Uterus (tissue), 4 donors: ENCODE data around the gene PRRG1. TPM values are rescaled to one million over a fixed set of nuclear protein-coding genes. Genes with fewer than 3 reads are reported as not detected.
"Not testable (repeated sequence)": the region's sequence is repeated elsewhere in the genome, so short reads cannot be mapped to it uniquely, and the experiment has no call there.

Source experiments
- DNase-seq, 2 donors: peaks; one replicate each; pipeline ENCODE4 v3.0.0-alpha.2; 2019 to 2020
- H3K27ac ChIP-seq, 2 donors: fragments of 200-600 bp; sonication (generic); 1 replicate in 1 of 2; 2 replicates in 1 of 2; pipeline ENCODE4 v1.5.1; 2016 to 2018
- H3K27me3 ChIP-seq, 2 donors: fragments of 200-600 bp; sonication (generic); one replicate each; pipeline ENCODE4 v1.5.1; 2018 to 2019; ENCODE audit warnings: control low read depth in 1 of 2
- H3K36me3 ChIP-seq, 2 donors: fragments of 200-600 bp; sonication (generic); one replicate each; pipeline ENCODE4 v1.5.1; 2019; ENCODE audit warnings: control low read depth in 1 of 2
- H3K4me1 ChIP-seq, 2 donors: fragments of 200-600 bp; sonication (generic); one replicate each; pipeline ENCODE4 v1.5.1; 2018 to 2019; ENCODE audit warnings: control low read depth in 1 of 2
- H3K4me3 ChIP-seq, 2 donors: fragments of 200-600 bp; sonication (generic); 1 replicate in 1 of 2; 2 replicates in 1 of 2; pipeline ENCODE4 v1.5.1; 2018 to 2019; ENCODE audit warnings: mild to moderate bottlenecking in 1 of 2
- H3K9me3 ChIP-seq, 2 donors: fragments of 200-600 bp; sonication (generic); one replicate each; pipeline ENCODE4 v1.5.1; 2019; ENCODE audit warnings: control low read depth in 1 of 2
- CTCF ChIP-seq, 4 experiments: fragments of 200-600 bp in 2 of 4; fragments of 450-650 bp in 2 of 4; sonication (generic) in 2 of 4; IDR thresholded peaks; one replicate each; pipeline ENCODE4 v1.5.1; 2016 to 2019; ENCODE audit warnings: antibody characterized with exemption in 4 of 4, mild to moderate bottlenecking in 2 of 4, moderate library complexity in 1 of 4
- POLR2A ChIP-seq, 2 donors: fragments of 450-650 bp; IDR thresholded peaks; one replicate each; pipeline ENCODE4 v1.6.1; 2016; ENCODE audit warnings: antibody characterized with exemption in 2 of 2, mild to moderate bottlenecking in 1 of 2, moderate library complexity in 1 of 2
- intact Hi-C: fragments of 100-400 bp; cut with DNase I; formaldehyde crosslinking; loops from one replicate; pipeline ENCODE4 v1.15.1; 2023; ENCODE audit warnings: low total_unique reads
- total RNA-seq, 4 donors: library from RNA; depleted of rRNA in 3 of 4; stranded (reverse); fragments of >200 nt in 3 of 4; gene quantifications; one replicate each; pipeline versions ENCODE4 v1.1.0 to v1.2.4, GENCODE V29; 2014 to 2023
- donor health status: DM: yes; HTN: yes; CAD: no.

The PRRG1 gene
- total RNA-seq, 4 donors from 2014 or later: 5.6 to 17.1 (median 10.9) TPM

- H3K4me1 ChIP-seq: no peaks in the 10 kb centered on the region
- intact Hi-C loops: no loop called here
- no peak for TF ChIP-seq CTCF (IDR thresholded peaks at IDR 0.05)
- no peak for TF ChIP-seq POLR2A (IDR thresholded peaks at IDR 0.05)
- DNase-seq: no peak
- H3K9me3 ChIP-seq: no peaks in the 10 kb centered on the region
- H3K27ac ChIP-seq: no peak overlapping the region
- H3K4me3 ChIP-seq: no peak overlapping the region
- H3K27me3 ChIP-seq: no peaks in the 10 kb centered on the region
- no peaks in the 10 kb centered on the region for H3K36me3 ChIP-seq
Observed at GRCh38 chrX:37455381-37455780, 106.2 kb downstream of the PRRG1 start.

GRCh38 chrX:37460285-37460684, 111.1 kb downstream of the PRRG1 start:
- H3K9me3 ChIP-seq, intact Hi-C loops, DNase-seq, H3K4me1 ChIP-seq, H3K36me3 ChIP-seq, H3K4me3 ChIP-seq, H3K27ac ChIP-seq, H3K27me3 ChIP-seq: not testable (repeated sequence)

- DNase-seq: no peak
- Histone ChIP-seq H3K4me1 (no peaks in the 10 kb centered on the region), H3K27ac (no peak overlapping the region), H3K4me3 (no peak overlapping the region), H3K9me3 (no peaks in the 10 kb centered on the region), H3K27me3 (no peaks in the 10 kb centered on the region), H3K36me3 (no peaks in the 10 kb centered on the region)
- intact Hi-C loops: no loop called here
- TF ChIP-seq CTCF (IDR thresholded peaks at IDR 0.05): no peak
Observed at GRCh38 chrX:37462346-37462745, 113.2 kb downstream of the PRRG1 start.

GRCh38 chrX:37468124-37468739, 119.1 kb downstream of the PRRG1 start:
- intact Hi-C loops: no loop called here
- no peak overlapping the region for H3K4me3 ChIP-seq
- TF ChIP-seq CTCF (IDR thresholded peaks at IDR 0.05) (no peak), POLR2A (IDR thresholded peaks at IDR 0.05) (no peak)
- H3K27me3 ChIP-seq: no peaks in the 10 kb centered on the region
- no peak overlapping the region for H3K27ac ChIP-seq
- no peaks in the 10 kb centered on the region for H3K4me1 ChIP-seq
- no peak for DNase-seq
- no peaks in the 10 kb centered on the region for H3K9me3 ChIP-seq
- H3K36me3 ChIP-seq: no peaks in the 10 kb centered on the region

- intact Hi-C loops: no loop called here
- TF ChIP-seq CTCF (IDR thresholded peaks at IDR 0.05) (no peak), POLR2A (IDR thresholded peaks at IDR 0.05) (no peak)
- Histone ChIP-seq H3K36me3 (no peaks in the 10 kb centered on the region), H3K27ac (no peak overlapping the region), H3K27me3 (no peaks in the 10 kb centered on the region), H3K4me1 (no peaks in the 10 kb centered on the region), H3K4me3 (no peak overlapping the region), H3K9me3 (no peaks in the 10 kb centered on the region)
- no peak for DNase-seq
Observed at GRCh38 chrX:37470711-37471110, 121.5 kb downstream of the PRRG1 start.

GRCh38 chrX:37472836-37473235, 123.7 kb downstream of the PRRG1 start:
- TF ChIP-seq POLR2A (IDR thresholded peaks at IDR 0.05) (no peak), CTCF (IDR thresholded peaks at IDR 0.05) (no peak)
- H3K36me3 ChIP-seq: no peaks in the 10 kb centered on the region
- H3K27ac ChIP-seq: no peak overlapping the region
- no peak for DNase-seq
- H3K9me3 ChIP-seq: no peaks in the 10 kb centered on the region
- no peak overlapping the region for H3K4me3 ChIP-seq
- no peaks in the 10 kb centered on the region for H3K27me3 ChIP-seq
- intact Hi-C loops: no loop called here
- H3K4me1 ChIP-seq: no peaks in the 10 kb centered on the region
